Bronchial smooth muscle cell (primary cell): Measurements from ENCODE around the gene FAM9B. TPM values are rescaled to one million over a fixed set of nuclear protein-coding genes. Genes with fewer than 3 reads are reported as not detected.

Experiments used
- total RNA-seq: library from RNA; depleted of rRNA; stranded (reverse); fragments of >200 nt; gene quantifications from 2 replicates; pipeline ENCODE4 v1.2.1, GENCODE V29; 2014

The FAM9B gene
- not detected in 2 replicates for total RNA-seq

GRCh38 chrX:9033989-9034388 is at the start of gene FAM9B:
TSS of gene FAM9B (minus strand) at chrX:9034127. CDS start at chrX:9032986, 1,141 bp downstream.

Other genes starting within 250 kb of the FAM9B start
- gene FAM9A, start 232.7 kb downstream of the FAM9B start, total RNA-seq = not detected in 2 replicates